HG03097 (cell line): Measurements from ENCODE around the gene HTT-AS.

Experiments used
- ATAC-seq: cut with Tn5 transposase; IDR thresholded peaks from one replicate; pipeline ENCODE4 v1.9.1; 2021; ENCODE audit not compliant: unreplicated experiment, low FRiP score

HTT-AS gene

GRCh38 chr4:3091464-3091863 is 17.1 kb upstream of the HTT-AS start:
- ATAC-seq = no peak

GRCh38 chr4:3087115-3087797 is 12.9 kb upstream of the HTT-AS start:
- no peak for ATAC-seq

- ATAC-seq = no peak
These were observed 11.8 kb upstream of the HTT-AS start for GRCh38 chr4:3085948-3086670.

GRCh38 chr4:3083732-3084131 is 9.4 kb upstream of the HTT-AS start:
- no peak for ATAC-seq

GRCh38 chr4:3082925-3083515 is 8.7 kb upstream of the HTT-AS start:
- ATAC-seq = no peak

GRCh38 chr4:3079694-3080123 is 5.4 kb upstream of the HTT-AS start:
- ATAC-seq = no peak

- ATAC-seq = no peak
These were observed 3.5 kb upstream of the HTT-AS start for GRCh38 chr4:3077796-3078195.

- ATAC-seq = no peak
These were observed 1.3 kb upstream of the HTT-AS start for GRCh38 chr4:3075652-3075981.

- ATAC-seq = peak; percentile 12
These were observed 711 bp upstream of the HTT-AS start for GRCh38 chr4:3074846-3075651.

- ATAC-seq = peak; percentile 5
These were observed 920 bp downstream of the HTT-AS start for GRCh38 chr4:3073158-3074077.

GRCh38 chr4:3071811-3072210 is 2.5 kb downstream of the HTT-AS start:
- ATAC-seq = no peak

- ATAC-seq = no peak
These were observed 3.4 kb downstream of the HTT-AS start for GRCh38 chr4:3070709-3071500.

GRCh38 chr4:3069661-3070199 is 4.6 kb downstream of the HTT-AS start:
- no peak for ATAC-seq

GRCh38 chr4:3067473-3068001 is 6.8 kb downstream of the HTT-AS start:
- no peak for ATAC-seq

GRCh38 chr4:3066836-3067400 is 7.4 kb downstream of the HTT-AS start:
- no peak for ATAC-seq

- no peak for ATAC-seq
These were observed 8.8 kb downstream of the HTT-AS start for GRCh38 chr4:3065551-3065950.

- ATAC-seq = no peak
These were observed 11.9 kb downstream of the HTT-AS start for GRCh38 chr4:3062471-3062870.

GRCh38 chr4:3060946-3061345 is 13.4 kb downstream of the HTT-AS start:
- no peak for ATAC-seq
